Hepatocyte (in vitro differentiated cells): Measurements from ENCODE around the gene SERINC2.

Experiments used
- EZH2 ChIP-seq: fragments of 200-600 bp; sonication (generic); IDR thresholded peaks from 2 replicates; pipeline ENCODE4 v1.6.1; 2016; ENCODE audit warnings: antibody characterized with exemption, mild to moderate bottlenecking, borderline replicate concordance
- TF ChIP-seq, protein P1 (sequence below): fragments of 200-600 bp; sonication (generic); IDR thresholded peaks from 2 replicates; pipeline ENCODE4 v1.5.1; 2016; ENCODE audit warnings: antibody characterized with exemption, mild to moderate bottlenecking; ENCODE audit not compliant: poor library complexity

DNA sequence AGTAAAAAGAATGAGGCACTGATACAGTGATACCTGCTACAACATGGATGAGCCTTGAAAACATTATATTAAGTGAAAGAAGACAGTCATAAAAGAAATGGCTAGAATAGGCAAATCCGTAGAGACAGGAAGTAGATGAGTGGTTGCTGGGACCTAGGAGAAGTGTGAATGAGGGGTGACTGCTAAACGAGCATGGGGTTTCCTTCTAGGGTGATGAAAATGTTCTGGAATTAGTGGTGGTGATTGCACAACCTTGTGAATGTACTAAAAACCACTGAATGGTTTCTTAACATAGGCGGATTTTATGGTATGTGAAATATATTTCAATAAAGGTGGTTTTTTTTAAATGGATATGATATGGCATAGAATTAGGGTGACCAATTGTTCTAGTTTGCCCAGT lies 12.6 kb upstream of the SERINC2 start:
- TF ChIP-seq, protein P1, sequence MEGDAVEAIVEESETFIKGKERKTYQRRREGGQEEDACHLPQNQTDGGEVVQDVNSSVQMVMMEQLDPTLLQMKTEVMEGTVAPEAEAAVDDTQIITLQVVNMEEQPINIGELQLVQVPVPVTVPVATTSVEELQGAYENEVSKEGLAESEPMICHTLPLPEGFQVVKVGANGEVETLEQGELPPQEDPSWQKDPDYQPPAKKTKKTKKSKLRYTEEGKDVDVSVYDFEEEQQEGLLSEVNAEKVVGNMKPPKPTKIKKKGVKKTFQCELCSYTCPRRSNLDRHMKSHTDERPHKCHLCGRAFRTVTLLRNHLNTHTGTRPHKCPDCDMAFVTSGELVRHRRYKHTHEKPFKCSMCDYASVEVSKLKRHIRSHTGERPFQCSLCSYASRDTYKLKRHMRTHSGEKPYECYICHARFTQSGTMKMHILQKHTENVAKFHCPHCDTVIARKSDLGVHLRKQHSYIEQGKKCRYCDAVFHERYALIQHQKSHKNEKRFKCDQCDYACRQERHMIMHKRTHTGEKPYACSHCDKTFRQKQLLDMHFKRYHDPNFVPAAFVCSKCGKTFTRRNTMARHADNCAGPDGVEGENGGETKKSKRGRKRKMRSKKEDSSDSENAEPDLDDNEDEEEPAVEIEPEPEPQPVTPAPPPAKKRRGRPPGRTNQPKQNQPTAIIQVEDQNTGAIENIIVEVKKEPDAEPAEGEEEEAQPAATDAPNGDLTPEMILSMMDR: no peak
- no peak for TF ChIP-seq EZH2
